Ishikawa (cell line): ENCODE results near the gene MYLK4.

Source experiments
- CEBPB ChIP-seq: IDR thresholded peaks from 2 replicates; pipeline ENCODE4 v1.6.1; 2012
- CREB1 ChIP-seq: IDR thresholded peaks from 2 replicates; pipeline ENCODE4 v1.6.1; 2012; ENCODE audit warnings: low read depth
- EGR1 ChIP-seq: IDR thresholded peaks from 2 replicates; pipeline ENCODE4 v1.6.1; 2012
- EP300 ChIP-seq: IDR thresholded peaks from 2 replicates; pipeline ENCODE4 v1.6.1; 2012; ENCODE audit warnings: borderline replicate concordance
- FOXM1 ChIP-seq: IDR thresholded peaks from 2 replicates; pipeline ENCODE4 v1.6.1; 2012; ENCODE audit warnings: low read depth, borderline replicate concordance
- NFIC ChIP-seq: IDR thresholded peaks from 2 replicates; pipeline ENCODE4 v1.6.1; 2012
- RAD21 ChIP-seq: IDR thresholded peaks from 2 replicates; pipeline ENCODE4 v1.6.1; 2012; ENCODE audit warnings: low read depth
- TAF1 ChIP-seq: IDR thresholded peaks from 2 replicates; pipeline ENCODE4 v1.6.1; 2012; ENCODE audit warnings: low read depth, mild to moderate bottlenecking
- TCF12 ChIP-seq: IDR thresholded peaks from 2 replicates; pipeline ENCODE4 v1.6.1; 2012; ENCODE audit warnings: low read depth
- TEAD4 ChIP-seq: IDR thresholded peaks from 2 replicates; pipeline ENCODE4 v1.6.1; 2012
- YY1 ChIP-seq: IDR thresholded peaks from 2 replicates; pipeline ENCODE4 v1.6.1; 2012; ENCODE audit warnings: low read depth
- ZBTB7A ChIP-seq: IDR thresholded peaks from 2 replicates; pipeline ENCODE4 v1.6.1; 2012; ENCODE audit warnings: low read depth
- TF ChIP-seq, protein P1 (sequence below): IDR thresholded peaks from 2 replicates; pipeline ENCODE4 v1.6.1; 2012
- TF ChIP-seq, protein P2 (sequence below): IDR thresholded peaks from 2 replicates; pipeline ENCODE4 v1.6.1; 2012; ENCODE audit warnings: low read depth, mild to moderate bottlenecking
- TF ChIP-seq, protein P3 (sequence below): IDR thresholded peaks from 2 replicates; pipeline ENCODE4 v1.6.1; 2012

The MYLK4 gene

DNA sequence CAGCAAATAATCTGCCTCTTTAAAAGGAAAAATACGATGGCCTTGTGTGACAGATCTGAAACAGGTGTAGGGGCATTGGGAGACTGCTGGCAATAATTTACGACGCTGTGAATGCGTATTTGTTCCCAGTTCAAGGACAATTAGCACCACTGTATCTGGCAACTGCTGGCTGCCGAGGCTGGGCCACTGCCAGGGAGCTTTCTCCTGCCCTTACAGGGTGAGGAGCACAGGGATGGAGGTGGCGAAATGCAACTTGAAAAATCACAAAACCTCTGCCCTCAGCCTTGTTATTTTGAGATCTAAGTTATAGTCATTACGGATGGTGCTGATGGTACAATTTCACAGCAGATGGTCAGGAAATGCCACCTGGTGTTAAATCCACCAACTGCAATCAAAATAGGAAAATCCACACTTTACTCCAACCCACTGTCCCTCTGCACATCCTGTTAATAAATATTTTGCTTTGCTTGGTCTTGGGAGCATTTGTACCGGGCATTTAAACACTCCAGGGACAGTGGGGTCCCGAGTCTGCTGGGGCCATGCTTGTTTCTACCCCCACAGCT, 6.4 kb downstream of the MYLK4 start:
- TF ChIP-seq TCF12 (no peak), EGR1 (no peak), RAD21 (peak; percentile 38; the same call in 1 of the 2 replicates)
- TF ChIP-seq, protein P1, sequence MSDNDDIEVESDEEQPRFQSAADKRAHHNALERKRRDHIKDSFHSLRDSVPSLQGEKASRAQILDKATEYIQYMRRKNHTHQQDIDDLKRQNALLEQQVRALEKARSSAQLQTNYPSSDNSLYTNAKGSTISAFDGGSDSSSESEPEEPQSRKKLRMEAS = no peak
- TF ChIP-seq, protein P2, sequence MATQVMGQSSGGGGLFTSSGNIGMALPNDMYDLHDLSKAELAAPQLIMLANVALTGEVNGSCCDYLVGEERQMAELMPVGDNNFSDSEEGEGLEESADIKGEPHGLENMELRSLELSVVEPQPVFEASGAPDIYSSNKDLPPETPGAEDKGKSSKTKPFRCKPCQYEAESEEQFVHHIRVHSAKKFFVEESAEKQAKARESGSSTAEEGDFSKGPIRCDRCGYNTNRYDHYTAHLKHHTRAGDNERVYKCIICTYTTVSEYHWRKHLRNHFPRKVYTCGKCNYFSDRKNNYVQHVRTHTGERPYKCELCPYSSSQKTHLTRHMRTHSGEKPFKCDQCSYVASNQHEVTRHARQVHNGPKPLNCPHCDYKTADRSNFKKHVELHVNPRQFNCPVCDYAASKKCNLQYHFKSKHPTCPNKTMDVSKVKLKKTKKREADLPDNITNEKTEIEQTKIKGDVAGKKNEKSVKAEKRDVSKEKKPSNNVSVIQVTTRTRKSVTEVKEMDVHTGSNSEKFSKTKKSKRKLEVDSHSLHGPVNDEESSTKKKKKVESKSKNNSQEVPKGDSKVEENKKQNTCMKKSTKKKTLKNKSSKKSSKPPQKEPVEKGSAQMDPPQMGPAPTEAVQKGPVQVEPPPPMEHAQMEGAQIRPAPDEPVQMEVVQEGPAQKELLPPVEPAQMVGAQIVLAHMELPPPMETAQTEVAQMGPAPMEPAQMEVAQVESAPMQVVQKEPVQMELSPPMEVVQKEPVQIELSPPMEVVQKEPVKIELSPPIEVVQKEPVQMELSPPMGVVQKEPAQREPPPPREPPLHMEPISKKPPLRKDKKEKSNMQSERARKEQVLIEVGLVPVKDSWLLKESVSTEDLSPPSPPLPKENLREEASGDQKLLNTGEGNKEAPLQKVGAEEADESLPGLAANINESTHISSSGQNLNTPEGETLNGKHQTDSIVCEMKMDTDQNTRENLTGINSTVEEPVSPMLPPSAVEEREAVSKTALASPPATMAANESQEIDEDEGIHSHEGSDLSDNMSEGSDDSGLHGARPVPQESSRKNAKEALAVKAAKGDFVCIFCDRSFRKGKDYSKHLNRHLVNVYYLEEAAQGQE = no peak

DNA sequence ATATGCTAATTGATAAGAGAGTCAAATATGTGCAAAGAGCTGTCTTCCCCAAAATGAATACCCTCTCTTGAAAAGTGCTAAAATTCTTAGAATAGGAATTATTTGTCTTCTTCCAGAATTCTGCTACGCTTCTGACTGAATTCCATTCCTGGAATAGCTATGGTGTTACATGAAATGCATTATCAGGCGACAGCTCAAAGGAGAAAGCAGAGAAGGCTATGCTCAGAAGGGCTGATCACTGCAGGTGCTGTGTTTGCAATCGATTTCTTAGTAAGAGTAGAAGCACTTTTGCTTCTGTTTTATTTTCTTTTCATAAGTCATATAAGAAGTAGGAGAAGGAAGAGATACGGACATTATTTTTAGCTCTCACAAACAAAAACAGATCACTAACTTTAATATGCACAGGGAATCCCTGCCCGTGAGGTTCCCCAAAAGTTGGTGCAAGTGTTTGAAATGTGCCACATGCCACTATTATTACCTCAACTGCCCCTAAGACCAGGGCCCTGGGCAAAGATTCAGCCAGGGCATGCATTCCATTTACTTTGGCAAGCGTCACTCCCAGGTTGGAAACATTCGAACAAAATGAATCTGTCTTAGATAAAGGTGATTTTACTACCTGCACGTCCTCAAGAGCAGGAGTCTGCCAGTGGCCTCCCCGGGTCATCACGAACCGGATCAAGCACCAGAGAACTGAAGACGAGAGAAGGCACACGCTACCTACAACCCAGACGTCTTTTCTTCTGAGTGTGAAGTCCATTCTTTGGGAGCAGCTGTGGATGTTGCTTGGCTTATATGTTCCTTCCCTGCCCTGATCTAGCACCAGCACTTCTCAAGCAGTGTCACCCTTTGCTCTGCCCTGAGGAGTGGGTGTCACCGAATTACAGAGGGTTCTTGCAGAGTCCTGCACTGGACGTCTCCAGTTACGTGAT, 7.2 kb downstream of the MYLK4 start:
- TF ChIP-seq, protein P3, sequence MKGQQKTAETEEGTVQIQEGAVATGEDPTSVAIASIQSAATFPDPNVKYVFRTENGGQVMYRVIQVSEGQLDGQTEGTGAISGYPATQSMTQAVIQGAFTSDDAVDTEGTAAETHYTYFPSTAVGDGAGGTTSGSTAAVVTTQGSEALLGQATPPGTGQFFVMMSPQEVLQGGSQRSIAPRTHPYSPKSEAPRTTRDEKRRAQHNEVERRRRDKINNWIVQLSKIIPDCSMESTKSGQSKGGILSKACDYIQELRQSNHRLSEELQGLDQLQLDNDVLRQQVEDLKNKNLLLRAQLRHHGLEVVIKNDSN = no peak
- TF ChIP-seq YY1 = no peak
- TF ChIP-seq NFIC = no peak
- TF ChIP-seq TEAD4 = no peak
- no peak for TF ChIP-seq CREB1
- TF ChIP-seq, protein P2 = no peak

DNA sequence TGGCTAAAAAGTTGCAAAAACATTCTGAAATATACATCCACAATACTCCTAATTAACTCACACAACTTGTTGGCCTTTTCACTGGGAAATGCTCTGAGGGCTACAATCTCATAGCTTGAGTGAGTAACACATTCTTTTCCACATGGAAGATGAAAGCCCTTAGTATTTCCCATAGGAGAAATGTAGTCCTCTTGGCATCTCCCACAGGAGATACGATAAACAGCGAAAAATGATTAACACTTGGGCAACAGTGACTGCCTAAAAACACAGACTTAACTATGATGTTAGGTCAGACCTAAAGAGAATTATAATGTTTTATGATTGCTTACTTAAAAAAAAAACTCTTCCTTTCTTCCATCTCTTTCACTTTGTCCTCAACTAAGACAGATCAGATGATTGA, 9.0 kb downstream of the MYLK4 start:
- no peak for TF ChIP-seq TEAD4
- no peak for TF ChIP-seq EGR1
- TF ChIP-seq TCF12 = no peak
- TF ChIP-seq, protein P1 = no peak
- no peak for TF ChIP-seq EP300
- no peak for TF ChIP-seq ZBTB7A
- TF ChIP-seq CEBPB = no peak
- no peak for TF ChIP-seq FOXM1
- TF ChIP-seq, protein P3 = no peak
- no peak for TF ChIP-seq TAF1
- TF ChIP-seq NFIC = no peak
- TF ChIP-seq, protein P2 = no peak
- TF ChIP-seq CREB1 = no peak
- no peak for TF ChIP-seq RAD21
- no peak for TF ChIP-seq YY1

DNA sequence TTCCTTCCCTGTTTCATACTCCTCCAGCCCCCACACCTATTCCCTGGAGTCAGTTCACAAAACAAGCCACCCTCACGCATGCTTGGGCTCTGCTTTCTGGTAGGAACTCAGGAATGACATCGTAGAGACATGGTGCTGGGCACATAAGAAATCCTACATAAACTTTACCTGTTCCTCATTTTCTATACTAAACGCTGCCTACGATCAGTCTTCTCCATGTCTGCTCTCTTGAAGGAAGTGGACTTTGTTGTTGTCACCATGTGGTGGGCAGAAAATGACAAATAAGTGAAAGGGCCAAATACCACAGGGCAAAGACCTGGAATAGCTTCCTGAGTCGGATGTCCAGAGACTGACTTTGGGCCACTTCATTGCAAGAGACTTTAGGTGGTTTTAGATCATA, 10.1 kb downstream of the MYLK4 start:
- TF ChIP-seq, protein P1 = no peak
- TF ChIP-seq CREB1 = no peak
- TF ChIP-seq ZBTB7A = no peak
- no peak for TF ChIP-seq CEBPB
- TF ChIP-seq RAD21 = no peak
- TF ChIP-seq, protein P3 = no peak
- no peak for TF ChIP-seq TAF1
- no peak for TF ChIP-seq TEAD4
- TF ChIP-seq FOXM1 = no peak
- no peak for TF ChIP-seq EP300
- no peak for TF ChIP-seq TCF12
